ENCODE data around the gene ARHGAP45.

The ARHGAP45 gene

GRCh38 chr19:1086613-1087012 lies 19.6 kb downstream of the ARHGAP45 start:
- DNase-seq (ENCODE audit: low read depth): no peak

GRCh38 chr19:1087813-1088415 lies 20.9 kb downstream of the ARHGAP45 start:
- no peak for DNase-seq (ENCODE audit: low read depth)

DNA sequence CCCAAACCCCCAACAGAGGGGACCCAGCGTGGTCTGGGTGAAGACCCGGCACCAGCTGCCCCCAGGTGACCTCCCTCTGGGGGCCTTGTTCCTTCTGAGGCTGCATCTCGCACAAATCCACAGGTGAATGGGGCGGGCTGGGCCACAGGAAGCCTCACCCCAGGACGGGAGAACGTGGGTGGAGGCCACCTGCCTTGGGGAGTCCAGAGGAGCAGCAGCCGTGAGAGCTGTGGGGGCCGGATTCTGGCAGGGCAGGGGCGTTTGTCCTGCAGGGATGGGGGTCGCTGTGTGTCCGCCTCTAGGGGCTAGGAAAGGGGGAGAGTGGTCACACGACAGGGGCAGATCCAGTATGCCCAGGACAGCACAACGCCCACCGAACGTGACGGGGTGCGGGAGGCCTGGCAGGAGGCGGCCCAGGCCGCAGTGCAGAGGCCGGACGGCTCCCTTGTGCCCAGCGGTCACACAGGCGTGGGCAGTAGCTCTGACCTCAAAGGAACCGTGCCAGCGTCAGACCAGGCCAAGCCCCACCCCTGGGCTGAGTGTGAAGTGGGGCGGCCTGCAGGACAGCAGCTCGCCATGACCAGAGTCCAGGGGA lies 21.5 kb downstream of the ARHGAP45 start:
- no peak for DNase-seq (ENCODE audit: low read depth)

DNA sequence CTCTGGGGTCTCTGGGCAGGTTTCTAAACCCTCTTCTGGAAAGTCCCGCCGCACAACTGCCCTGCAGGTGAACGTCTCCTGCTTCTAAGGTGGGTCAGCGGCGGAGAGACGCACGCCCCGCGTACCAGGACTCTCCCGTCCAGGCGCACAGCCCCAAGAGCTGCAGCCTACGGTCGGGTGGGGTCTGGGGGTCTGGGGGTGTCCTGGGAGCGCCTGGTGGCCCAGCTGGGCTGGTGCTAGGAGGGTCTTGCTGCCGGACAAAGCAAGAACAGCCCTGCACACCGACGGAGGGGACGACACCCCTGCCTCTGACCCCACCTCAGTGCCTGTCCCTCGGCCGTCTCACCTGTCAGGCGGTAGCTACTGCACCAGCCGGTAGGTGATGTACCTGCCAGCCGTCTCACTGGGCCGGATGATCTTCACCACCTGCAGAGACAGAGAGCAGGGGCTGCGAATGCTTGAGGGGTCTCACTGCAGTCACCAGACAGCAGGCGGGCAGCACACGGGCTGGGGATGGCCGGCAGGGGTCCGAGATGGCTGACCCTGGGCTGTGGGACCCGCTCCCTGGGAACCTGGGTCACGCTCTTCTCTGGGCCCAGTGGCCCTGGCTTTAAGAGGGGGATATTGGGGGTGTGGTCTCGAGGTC lies 22.3 kb downstream of the ARHGAP45 start:
- no peak for DNase-seq (ENCODE audit: low read depth)

- no peak for DNase-seq (ENCODE audit: low read depth)
These were observed 22.9 kb downstream of the ARHGAP45 start for GRCh38 chr19:1089891-1090290.

DNA sequence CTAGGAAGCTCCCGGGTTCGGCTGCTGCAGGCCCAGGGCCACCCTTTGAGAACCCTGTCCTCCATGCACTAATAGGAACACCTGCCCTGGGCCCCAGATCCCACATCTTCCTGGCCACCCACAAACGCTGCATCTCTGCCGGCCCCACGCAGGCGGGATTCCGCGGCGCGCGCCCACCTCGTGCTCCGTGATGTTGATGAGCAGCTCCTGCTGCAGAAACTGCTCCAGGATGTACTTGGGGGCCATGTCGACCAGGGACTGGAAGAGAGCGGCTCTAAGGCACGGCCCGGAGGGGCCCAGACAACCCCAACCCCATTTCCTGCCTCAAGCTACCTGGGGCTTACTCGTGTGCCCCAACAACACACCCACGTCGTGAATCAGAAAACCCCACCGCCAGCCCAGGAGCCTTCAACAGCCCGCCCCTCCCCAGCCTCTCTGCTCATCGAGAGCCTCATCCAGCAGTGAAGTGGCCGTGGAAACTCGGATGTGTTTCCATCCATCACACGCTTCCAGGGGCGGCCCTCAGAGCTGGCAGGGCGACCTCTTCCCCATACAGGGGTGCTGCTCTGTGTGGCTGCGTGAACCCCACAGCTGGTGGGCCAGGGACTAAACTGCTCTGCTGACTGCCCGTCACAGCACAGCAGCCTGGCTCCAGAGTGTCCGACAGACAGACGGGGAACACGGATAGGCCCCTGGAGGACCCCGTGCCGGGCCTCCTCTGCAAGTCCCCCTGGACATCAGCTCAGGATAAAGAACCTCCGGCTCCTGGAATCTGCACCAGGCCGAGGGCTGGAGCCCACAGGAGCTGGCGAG lies 24.0 kb downstream of the ARHGAP45 start:
- no peak for DNase-seq (ENCODE audit: low read depth)

- no peak for DNase-seq (ENCODE audit: low read depth)
These were observed 24.7 kb downstream of the ARHGAP45 start for GRCh38 chr19:1091544-1092175.

DNA sequence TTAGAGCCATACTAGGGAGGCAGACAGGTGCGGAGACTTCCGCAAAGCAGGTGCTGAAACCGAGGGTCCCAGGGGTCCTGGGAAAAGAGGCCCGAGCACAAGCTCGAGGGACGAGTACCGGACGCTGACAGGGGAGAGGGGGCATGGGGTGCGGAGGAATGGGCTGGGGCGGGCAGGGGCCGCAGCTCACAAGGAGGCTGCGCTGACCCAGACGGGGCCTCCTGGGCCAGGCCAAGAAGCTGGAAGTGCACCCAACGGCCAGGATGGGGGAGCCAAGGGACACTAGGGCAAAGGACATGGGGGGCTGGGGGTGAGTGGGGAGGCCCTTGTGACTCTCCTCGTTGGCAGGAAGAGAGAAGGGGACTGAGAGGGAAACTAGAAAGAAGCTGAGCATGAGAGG lies 26.4 kb downstream of the ARHGAP45 start:
- DNase-seq (ENCODE audit: low read depth): no peak

GRCh38 chr19:1093811-1094553 lies 27.0 kb downstream of the ARHGAP45 start:
- DNase-seq (ENCODE audit: low read depth): no peak

- DNase-seq (ENCODE audit: low read depth): no peak
These were observed 27.6 kb downstream of the ARHGAP45 start for GRCh38 chr19:1094655-1094977.

DNA sequence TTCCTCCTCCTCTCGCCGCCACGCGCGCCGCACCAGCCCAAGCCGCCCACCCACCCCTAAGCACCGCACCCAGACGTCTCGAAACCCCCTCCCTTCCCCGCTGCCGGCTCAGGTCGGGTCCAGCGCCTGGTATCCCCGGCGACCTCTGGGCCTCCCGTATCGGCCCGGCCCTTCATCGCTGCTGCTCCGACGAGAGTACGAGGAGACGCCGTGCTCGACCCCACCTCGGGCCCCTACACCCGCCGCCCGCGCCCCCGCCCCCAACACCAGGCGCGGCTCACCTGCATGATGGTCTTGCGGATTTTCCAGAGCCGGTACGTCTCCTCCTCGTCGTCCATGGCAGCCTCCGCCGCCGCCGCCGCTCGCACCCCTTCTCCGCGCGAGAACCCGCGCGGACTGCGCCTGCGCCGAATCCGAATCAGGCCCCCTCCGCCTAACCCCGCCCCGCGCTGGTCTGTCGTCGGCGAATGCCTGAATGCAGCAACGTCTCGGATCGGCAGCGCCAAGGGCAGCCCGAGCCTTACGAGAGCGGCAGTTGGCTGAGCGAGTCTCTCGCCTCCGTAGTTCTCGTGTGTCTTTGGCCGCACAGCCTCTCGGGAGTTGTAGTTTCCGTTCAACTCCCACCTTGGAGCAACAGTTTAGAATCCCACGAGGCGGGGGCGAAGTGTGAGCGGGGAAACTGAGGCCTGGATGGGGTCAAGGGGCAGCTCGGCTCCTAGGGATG lies 28.2 kb downstream of the ARHGAP45 start, which contains the start of gene POLR2E:
POLR2E (minus strand) TSS at position 398 of the 724 bp plus-strand sequence; CDS start at position 338, 60 bp downstream.
- peak; percentile 94 for DNase-seq (ENCODE audit: low read depth)

- DNase-seq (ENCODE audit: low read depth): no peak
These were observed 30.8 kb downstream of the ARHGAP45 start for GRCh38 chr19:1097810-1098176.

- no peak for DNase-seq (ENCODE audit: low read depth)
These were observed 31.4 kb downstream of the ARHGAP45 start for GRCh38 chr19:1098177-1099051.

DNA sequence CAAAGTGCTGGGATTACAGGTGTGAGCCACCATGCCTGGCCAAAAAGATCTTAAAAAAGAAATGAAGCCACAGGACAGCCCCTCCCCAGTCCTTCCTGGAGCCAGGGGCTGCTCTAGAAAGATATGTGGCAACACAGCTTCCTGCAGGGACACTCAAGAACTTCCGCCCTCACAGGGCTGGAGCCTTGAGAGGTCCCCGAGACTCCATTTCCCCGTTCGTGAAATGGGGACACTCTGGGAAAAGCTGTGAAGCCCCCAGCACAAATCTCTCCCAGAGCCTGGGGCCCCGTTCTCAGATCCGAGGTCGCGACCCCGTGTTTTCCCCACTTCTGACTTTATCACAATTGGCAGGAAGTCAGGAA lies 34.4 kb downstream of the ARHGAP45 start:
- no peak for DNase-seq (ENCODE audit: low read depth)

GRCh38 chr19:1102407-1103131 lies 35.6 kb downstream of the ARHGAP45 start:
- DNase-seq (ENCODE audit: low read depth): peak; percentile 61

- DNase-seq (ENCODE audit: low read depth): no peak
These were observed 36.3 kb downstream of the ARHGAP45 start for GRCh38 chr19:1103132-1103707.

DNA sequence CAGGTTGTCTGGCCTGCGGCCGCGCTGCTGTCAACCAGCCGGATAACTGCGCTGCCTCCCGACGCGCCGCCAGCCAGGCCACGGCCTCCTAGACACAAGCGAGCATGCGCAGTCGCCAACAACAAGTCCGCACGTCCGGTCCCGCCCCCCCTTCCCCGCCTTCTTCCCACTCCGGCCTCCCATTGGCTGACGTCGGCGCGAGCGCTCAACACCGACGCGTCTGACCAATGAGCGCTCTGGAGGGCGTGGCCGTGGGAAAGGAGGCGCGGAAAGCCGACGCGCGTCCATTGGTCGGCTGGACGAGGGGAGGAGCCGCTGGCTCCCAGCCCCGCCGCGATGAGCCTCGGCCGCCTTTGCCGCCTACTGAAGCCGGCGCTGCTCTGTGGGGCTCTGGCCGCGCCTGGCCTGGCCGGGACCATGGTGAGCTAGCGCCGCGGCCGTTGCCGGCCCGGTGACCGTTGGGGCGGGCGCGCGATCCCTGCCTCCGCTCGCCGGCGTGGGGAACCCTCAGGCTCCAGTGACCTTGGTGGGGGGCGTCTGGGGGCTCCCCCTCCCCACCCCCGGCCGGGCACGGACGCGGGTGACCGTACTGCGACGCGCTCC lies 36.8 kb downstream of the ARHGAP45 start, which contains the start of gene GPX4:
GPX4 (plus strand) TSS at position 287 of the 603 bp plus-strand sequence; CDS start at position 337, 50 bp downstream.
- peak; percentile 97 for DNase-seq (ENCODE audit: low read depth)

DNA sequence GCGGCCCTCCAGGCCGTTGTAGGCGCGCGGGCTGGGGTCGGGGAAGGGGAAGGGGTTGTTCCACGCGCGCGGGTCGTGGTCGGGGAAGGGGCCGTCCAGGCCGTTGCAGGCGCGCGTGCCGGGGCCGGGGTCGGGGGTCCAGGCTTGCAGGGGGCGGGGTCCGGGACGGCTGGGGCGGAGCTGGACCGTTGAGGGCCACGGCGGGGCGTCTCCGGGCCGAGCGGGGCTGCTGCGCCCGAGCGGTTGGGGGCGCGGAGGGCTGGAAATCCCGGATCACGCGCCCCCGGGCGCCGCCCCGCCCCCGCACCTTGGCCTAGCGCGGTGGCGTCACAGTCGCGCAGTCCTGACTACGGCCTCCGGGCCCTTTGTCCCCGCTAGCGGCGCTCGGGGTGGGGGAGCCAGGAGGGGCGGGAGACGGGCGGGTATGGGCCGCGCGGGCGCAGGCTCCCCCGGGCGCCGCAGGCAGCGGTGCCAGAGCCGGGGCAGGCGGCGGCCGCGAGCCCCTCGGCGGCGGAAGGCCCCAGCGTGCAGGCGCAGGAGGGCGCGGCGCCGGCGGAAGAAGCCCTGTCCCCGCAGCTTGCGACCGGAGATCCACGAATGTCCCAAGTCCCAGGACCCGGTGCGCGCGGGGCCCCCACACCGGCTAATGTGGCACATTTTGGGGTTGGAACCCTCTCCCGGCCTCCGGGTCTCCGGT lies 37.5 kb downstream of the ARHGAP45 start:
- DNase-seq (ENCODE audit: low read depth): peak; percentile 66

Data from stimulated activated CD8-positive, alpha-beta memory T cell treated with anti-CD3 and anti-CD28 coated beads, Interleukin-4, amount 100 ng/mL, for 24 hours (primary cell).